ENCODE data around the gene PCDHGA1. TPM values are rescaled to one million over a fixed set of nuclear protein-coding genes. Genes with fewer than 3 reads are reported as not detected.
A peak's percentile ranks its signal among the peaks of the same experiment; 100 is the strongest.

Gene PCDHGA1
- total and polyA plus RNA-seq, 9 donors, result 0.44 to 0.86 (median 0.63) TPM

DNA sequence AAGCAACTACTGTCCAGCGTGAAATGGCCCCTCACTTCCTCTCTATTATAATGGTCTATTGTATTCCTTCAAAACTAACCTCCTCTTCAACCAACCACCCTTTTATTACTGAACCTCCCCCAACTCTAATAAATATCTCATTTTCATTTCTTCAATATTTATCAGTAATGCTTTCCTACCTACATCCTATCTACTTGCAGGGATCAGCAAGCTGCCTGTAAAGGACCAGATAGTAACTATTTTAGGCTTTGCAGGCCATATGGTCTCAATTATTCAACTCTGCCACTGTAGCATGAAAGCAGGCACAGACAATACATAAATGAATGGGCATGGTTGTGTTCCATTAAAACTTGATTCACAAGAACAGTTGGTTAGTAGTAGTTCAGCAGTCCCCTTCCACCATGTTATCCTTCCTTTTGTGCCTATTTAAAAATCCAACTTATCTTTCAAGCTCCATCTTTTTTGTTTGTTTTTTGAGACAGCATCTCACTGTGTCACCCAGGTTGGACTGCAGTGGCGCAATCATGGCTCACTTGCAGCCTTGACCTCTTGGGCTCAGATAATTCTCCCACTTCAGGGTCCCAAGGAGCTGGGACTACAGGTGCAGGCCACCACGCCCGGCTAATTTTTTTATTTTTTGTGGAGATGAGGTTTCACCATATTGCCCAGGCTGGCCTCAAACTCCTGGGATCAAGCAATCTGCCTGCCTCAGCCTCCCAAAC is 204.3 kb downstream of the PCDHGA1 start:
- H3K9me3 ChIP-seq (replicated peaks; ENCODE audit: control insufficient read depth, low read depth, low read length), result no peaks in the 10 kb centered on the region
- H3K27ac ChIP-seq (ENCODE audit: low read length), result no peak overlapping the region
- H3K4me3 ChIP-seq (ENCODE audit: low read length), result no peak overlapping the region
- H3K4me1 ChIP-seq (ENCODE audit: control insufficient read depth, insufficient read depth, low read length), result peaks cover 3% of the 10 kb centered on the region
- 100% methylated on average over 2 of the region's 4 CpGs for WGBS (ENCODE audit: insufficient coverage)
- no peaks in the 10 kb centered on the region for H3K27me3 ChIP-seq (ENCODE audit: control insufficient read depth, insufficient read depth, low read length)
- H3K36me3 ChIP-seq (ENCODE audit: control insufficient read depth, insufficient read depth, low read length), result peaks cover 4% of the 10 kb centered on the region
- no peak for DNase-seq

DNA sequence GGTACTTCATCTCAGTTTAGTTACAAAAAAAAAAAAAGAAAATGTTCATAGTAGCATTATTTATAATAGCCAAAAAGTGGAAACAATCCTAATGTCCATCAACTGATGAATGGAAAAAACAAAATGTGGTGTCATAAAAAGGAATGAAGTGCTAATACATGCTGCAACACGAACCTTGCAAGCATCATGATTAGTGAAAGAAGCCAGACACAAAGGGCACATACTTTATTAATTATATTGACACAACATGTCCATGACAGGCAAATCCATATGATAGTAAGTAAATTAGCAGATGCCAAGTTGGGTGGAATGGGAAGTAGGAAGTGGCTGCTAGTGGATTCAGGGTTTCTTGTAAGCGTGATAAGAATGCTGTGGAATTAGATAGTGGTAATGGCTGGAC is 212.7 kb downstream of the PCDHGA1 start:
- H3K27ac ChIP-seq (ENCODE audit: low read length), result no peak overlapping the region
- no peak for DNase-seq
- no peak overlapping the region for H3K4me3 ChIP-seq (ENCODE audit: low read length)
- no CpG with 5 or more reads among the region's 2 CpGs for WGBS (ENCODE audit: insufficient coverage)
- no peaks in the 10 kb centered on the region for H3K27me3 ChIP-seq (ENCODE audit: control insufficient read depth, insufficient read depth, low read length)
- H3K36me3 ChIP-seq (ENCODE audit: control insufficient read depth, insufficient read depth, low read length), result peaks cover 2% of the 10 kb centered on the region
- H3K9me3 ChIP-seq (replicated peaks; ENCODE audit: control insufficient read depth, low read depth, low read length), result peaks cover 14% of the 10 kb centered on the region
- H3K4me1 ChIP-seq (ENCODE audit: control insufficient read depth, insufficient read depth, low read length), result no peaks in the 10 kb centered on the region

DNA sequence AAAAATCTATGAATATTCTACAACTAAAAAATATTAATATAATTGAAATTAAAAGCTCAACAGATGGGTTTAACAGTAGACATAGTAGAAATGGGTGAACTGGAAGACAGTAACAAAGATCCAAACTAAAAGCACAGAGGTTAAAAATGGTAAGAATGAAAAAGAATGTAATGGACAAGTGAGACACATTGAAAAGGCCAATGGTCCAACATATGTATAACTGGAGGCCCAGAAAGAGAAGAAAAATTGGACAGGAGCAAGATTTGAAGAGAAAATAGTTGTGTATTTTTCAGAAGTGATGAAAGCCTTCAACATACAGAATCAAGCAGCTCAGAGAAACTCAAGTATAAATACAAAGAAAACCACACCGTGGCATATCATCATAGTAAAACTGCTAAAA is 217.2 kb downstream of the PCDHGA1 start:
- H3K27ac ChIP-seq (ENCODE audit: low read length), result no peak overlapping the region
- no peak overlapping the region for H3K4me3 ChIP-seq (ENCODE audit: low read length)
- peaks cover 5% of the 10 kb centered on the region for H3K36me3 ChIP-seq (ENCODE audit: control insufficient read depth, insufficient read depth, low read length)
- no CpG with 5 or more reads among the region's 1 CpG for WGBS (ENCODE audit: insufficient coverage)
- no peak for DNase-seq
- no peaks in the 10 kb centered on the region for H3K27me3 ChIP-seq (ENCODE audit: control insufficient read depth, insufficient read depth, low read length)
- peaks cover 21% of the 10 kb centered on the region for H3K9me3 ChIP-seq (replicated peaks; ENCODE audit: control insufficient read depth, low read depth, low read length)
- no peaks in the 10 kb centered on the region for H3K4me1 ChIP-seq (ENCODE audit: control insufficient read depth, insufficient read depth, low read length)

DNA sequence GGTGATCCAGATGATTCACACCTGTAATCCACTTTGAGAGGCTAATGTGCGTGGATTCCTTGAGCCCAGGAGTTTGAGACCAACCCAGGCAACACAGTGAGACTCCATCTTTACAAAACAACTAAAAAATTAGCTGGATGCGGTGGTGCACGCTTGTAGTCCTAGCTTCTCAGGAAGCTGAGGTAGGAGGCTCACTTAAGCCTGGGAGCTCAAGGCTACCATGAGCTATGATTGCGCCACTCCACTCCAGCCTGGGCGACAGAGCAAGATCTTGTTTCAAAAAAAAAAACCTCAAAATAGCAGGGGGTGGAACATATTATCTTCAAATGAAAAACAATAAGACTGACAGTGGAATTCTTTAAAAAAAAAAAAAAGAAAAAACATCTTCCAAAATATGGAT is 217.6 kb downstream of the PCDHGA1 start:
- Histone ChIP-seq H3K27me3 (ENCODE audit: control insufficient read depth, insufficient read depth, low read length) (no peaks in the 10 kb centered on the region), H3K4me1 (ENCODE audit: control insufficient read depth, insufficient read depth, low read length) (no peaks in the 10 kb centered on the region), H3K4me3 (ENCODE audit: low read length) (no peak overlapping the region), H3K36me3 (ENCODE audit: control insufficient read depth, insufficient read depth, low read length) (peaks cover 5% of the 10 kb centered on the region), H3K27ac (ENCODE audit: low read length) (no peak overlapping the region), H3K9me3 (replicated peaks; ENCODE audit: control insufficient read depth, low read depth, low read length) (peaks cover 21% of the 10 kb centered on the region)
- no peak for DNase-seq
- WGBS (ENCODE audit: insufficient coverage), result no CpG with 5 or more reads among the region's 5 CpGs

DNA sequence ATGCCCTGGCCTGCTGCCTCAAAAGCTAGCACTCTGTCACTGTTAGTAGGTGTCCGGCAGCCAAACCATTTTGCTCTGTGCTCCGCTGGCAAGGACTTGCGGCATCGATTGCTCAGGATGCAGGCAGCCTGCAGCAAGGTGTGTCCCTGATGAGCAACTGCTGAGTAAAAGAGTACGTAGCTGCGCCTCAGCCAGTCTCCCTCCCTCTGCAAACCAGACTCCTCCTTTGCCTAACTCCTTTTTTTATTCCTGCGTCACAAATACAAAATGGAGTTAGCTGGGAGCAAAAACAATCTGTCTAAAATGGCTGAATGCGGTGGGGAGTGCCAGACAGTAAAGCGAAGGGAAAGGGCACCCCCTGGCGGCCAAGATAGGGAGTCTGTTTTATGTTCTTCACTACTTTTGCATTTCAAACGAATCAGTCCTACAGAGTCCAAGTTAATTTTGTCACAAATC is 227.4 kb downstream of the PCDHGA1 start:
- Histone ChIP-seq H3K36me3 (ENCODE audit: control insufficient read depth, insufficient read depth, low read length) (peaks cover 2% of the 10 kb centered on the region), H3K27ac (ENCODE audit: low read length) (peak overlapping the region; percentile 93), H3K4me3 (ENCODE audit: low read length) (peak overlapping the region; percentile 34), H3K27me3 (ENCODE audit: control insufficient read depth, insufficient read depth, low read length) (no peaks in the 10 kb centered on the region), H3K9me3 (replicated peaks; ENCODE audit: control insufficient read depth, low read depth, low read length) (no peaks in the 10 kb centered on the region), H3K4me1 (ENCODE audit: control insufficient read depth, insufficient read depth, low read length) (peaks cover 19% of the 10 kb centered on the region)
- WGBS (ENCODE audit: insufficient coverage), result 21% methylated on average over 5 of the region's 11 CpGs
- DNase-seq, result peak; percentile 98

DNA sequence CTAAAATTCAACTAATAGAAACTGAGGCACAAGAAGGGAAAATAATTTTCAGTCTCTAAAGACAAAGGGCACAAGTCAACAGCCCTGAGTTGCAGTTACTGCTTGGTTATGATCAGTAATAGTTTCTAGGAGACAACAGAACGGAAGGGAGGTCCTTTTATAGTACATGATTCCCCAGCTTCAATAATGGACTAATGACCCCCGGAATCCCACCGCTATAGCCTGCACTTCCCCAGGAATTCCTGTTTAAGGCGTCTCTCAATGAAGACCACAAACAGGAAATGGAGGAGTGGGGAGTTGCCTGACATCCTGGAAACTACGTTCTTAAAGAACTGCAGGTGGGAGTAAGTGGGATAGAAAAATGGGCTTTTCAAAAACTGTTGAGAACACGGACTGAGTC is 227.8 kb downstream of the PCDHGA1 start:
- H3K4me1 ChIP-seq (ENCODE audit: control insufficient read depth, insufficient read depth, low read length), result peaks cover 19% of the 10 kb centered on the region
- no peaks in the 10 kb centered on the region for H3K27me3 ChIP-seq (ENCODE audit: control insufficient read depth, insufficient read depth, low read length)
- peaks cover 2% of the 10 kb centered on the region for H3K36me3 ChIP-seq (ENCODE audit: control insufficient read depth, insufficient read depth, low read length)
- peak; percentile 52 for DNase-seq
- no peaks in the 10 kb centered on the region for H3K9me3 ChIP-seq (replicated peaks; ENCODE audit: control insufficient read depth, low read depth, low read length)
- H3K27ac ChIP-seq (ENCODE audit: low read length), result peak overlapping the region; percentile 93
- no CpG with 5 or more reads among the region's 6 CpGs for WGBS (ENCODE audit: insufficient coverage)
- no peak overlapping the region for H3K4me3 ChIP-seq (ENCODE audit: low read length)

DNA sequence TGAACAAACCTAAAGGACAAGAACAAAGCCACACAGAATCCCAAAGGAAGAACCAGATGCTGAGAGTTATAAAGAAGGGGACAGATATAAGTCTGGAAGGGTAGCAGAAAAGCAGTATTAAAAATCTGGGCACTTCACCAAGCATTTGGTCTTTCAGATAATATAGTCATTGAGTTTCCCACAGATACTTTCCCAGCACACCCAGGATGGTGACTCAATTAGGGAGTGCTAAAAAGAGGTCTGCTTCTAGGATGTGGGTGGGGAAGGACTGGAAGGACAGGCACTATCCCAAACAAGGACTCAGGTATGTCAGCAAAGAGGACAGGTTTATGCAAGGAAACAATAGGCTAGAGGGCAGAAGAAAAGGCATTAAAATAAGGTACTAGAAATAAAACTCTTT is 229.1 kb downstream of the PCDHGA1 start:
- no peaks in the 10 kb centered on the region for H3K27me3 ChIP-seq (ENCODE audit: control insufficient read depth, insufficient read depth, low read length)
- peak overlapping the region; percentile 93 for H3K27ac ChIP-seq (ENCODE audit: low read length)
- peaks cover 19% of the 10 kb centered on the region for H3K4me1 ChIP-seq (ENCODE audit: control insufficient read depth, insufficient read depth, low read length)
- no peak overlapping the region for H3K4me3 ChIP-seq (ENCODE audit: low read length)
- H3K9me3 ChIP-seq (replicated peaks; ENCODE audit: control insufficient read depth, low read depth, low read length), result no peaks in the 10 kb centered on the region
- DNase-seq, result peak; percentile 53
- H3K36me3 ChIP-seq (ENCODE audit: control insufficient read depth, insufficient read depth, low read length), result peaks cover 2% of the 10 kb centered on the region

DNA sequence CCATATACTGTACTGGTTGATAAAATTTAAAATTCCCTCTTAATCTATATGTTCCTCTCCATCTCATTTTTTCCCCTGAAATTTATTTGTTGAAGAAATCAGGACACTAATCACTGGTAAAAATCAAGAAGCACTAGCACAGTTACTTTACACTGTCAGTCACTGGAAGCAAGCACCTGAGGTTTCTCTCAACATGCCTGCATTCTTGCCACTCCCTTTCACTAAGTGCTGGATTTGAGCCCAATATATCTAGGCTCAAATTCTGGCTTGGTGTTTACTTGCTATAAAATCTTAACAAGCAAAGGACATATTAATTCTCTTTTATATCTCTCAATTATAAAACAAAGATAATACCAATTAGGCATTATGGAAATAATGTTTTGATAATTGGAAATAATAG is 229.8 kb downstream of the PCDHGA1 start:
- no peak overlapping the region for H3K4me3 ChIP-seq (ENCODE audit: low read length)
- peak overlapping the region; percentile 93 for H3K27ac ChIP-seq (ENCODE audit: low read length)
- no peaks in the 10 kb centered on the region for H3K9me3 ChIP-seq (replicated peaks; ENCODE audit: control insufficient read depth, low read depth, low read length)
- peak; percentile 67 for DNase-seq
- peaks cover 2% of the 10 kb centered on the region for H3K36me3 ChIP-seq (ENCODE audit: control insufficient read depth, insufficient read depth, low read length)
- H3K4me1 ChIP-seq (ENCODE audit: control insufficient read depth, insufficient read depth, low read length), result peaks cover 19% of the 10 kb centered on the region
- no peaks in the 10 kb centered on the region for H3K27me3 ChIP-seq (ENCODE audit: control insufficient read depth, insufficient read depth, low read length)

DNA sequence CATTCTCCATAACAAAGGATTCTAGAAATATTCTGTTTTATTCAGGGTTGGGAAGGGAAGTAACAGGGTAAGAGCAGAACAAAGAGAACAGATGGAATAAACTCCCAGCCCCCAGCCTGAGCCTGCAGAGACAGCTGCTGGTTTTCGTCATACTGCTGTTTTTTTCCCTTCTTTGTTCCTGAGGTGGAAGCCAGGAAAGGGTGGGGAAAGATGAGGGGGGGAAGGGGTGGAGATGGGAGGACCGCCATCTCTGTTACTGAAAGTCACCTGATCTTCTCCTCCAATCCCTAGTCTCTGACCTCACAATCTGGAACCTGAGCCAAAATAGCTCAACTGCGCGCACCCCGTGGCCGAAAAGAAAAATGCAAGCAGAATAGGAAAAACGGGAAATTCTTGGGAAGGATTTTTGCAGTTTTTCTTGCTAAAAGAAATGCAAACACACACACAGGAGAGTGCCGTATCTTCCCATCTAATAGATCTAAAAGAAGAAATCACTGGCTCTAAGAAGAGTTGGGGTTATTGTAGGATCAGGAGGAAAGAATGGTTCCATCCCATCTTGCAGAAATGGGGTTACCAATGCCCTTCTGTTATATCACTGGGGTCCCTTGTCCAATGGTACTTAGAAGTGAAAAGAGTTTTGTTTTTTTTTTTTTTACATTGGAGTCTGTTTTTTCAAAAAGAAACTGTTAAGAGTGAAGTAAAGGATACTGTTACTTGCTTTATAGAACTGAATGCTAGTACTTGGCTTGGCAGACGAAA is 230.6 kb downstream of the PCDHGA1 start:
- Histone ChIP-seq H3K4me3 (ENCODE audit: low read length) (no peak overlapping the region), H3K36me3 (ENCODE audit: control insufficient read depth, insufficient read depth, low read length) (peaks cover 2% of the 10 kb centered on the region), H3K27me3 (ENCODE audit: control insufficient read depth, insufficient read depth, low read length) (no peaks in the 10 kb centered on the region), H3K4me1 (ENCODE audit: control insufficient read depth, insufficient read depth, low read length) (peaks cover 19% of the 10 kb centered on the region), H3K9me3 (replicated peaks; ENCODE audit: control insufficient read depth, low read depth, low read length) (no peaks in the 10 kb centered on the region), H3K27ac (ENCODE audit: low read length) (peak overlapping the region; percentile 93)
- peak; percentile 99 for DNase-seq
- no CpG with 5 or more reads among the region's 9 CpGs for WGBS (ENCODE audit: insufficient coverage)
